HG03103 (cell line): ENCODE results near the gene HLA-DQB1.
"Not testable (repeated sequence)": the region's sequence is repeated elsewhere in the genome, so short reads cannot be mapped to it uniquely, and the experiment has no call there.

Experiments
- ATAC-seq: cut with Tn5 transposase; IDR thresholded peaks from one replicate; pipeline ENCODE4 v1.9.1; 2021; ENCODE audit warnings: low read depth; ENCODE audit not compliant: unreplicated experiment

HLA-DQB1 gene

DNA sequence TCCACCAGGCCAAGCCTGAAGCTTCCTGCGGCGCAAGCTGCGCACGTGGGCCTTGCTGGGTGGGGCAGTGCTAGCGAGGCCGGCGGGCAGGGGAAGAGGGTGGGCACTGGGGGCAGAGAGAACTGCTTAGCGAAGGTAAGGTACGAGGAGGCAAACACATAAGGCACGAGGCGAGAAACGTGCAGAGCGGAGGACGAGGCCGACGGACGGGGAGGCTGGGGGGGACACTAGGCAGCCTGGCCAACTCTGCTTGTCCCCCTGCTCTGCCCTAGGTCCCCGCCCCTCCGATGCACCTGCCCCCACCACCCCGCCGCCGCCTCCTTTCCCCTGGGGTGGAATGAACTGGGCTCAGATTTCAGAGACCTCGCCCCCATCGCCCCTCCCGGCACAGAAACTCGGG is 2.1 kb downstream of the HLA-DQB1 start:
- ATAC-seq, result no peak

GRCh38 chr6:32662836-32663235 is 3.6 kb downstream of the HLA-DQB1 start:
- ATAC-seq, result no peak

GRCh38 chr6:32662099-32662498 is 4.4 kb downstream of the HLA-DQB1 start:
- ATAC-seq, result no peak

- ATAC-seq, result no peak
Measured at GRCh38 chr6:32659856-32660595, 6.4 kb downstream of the HLA-DQB1 start.

GRCh38 chr6:32658268-32658897 is 8.1 kb downstream of the HLA-DQB1 start:
- no peak for ATAC-seq

DNA sequence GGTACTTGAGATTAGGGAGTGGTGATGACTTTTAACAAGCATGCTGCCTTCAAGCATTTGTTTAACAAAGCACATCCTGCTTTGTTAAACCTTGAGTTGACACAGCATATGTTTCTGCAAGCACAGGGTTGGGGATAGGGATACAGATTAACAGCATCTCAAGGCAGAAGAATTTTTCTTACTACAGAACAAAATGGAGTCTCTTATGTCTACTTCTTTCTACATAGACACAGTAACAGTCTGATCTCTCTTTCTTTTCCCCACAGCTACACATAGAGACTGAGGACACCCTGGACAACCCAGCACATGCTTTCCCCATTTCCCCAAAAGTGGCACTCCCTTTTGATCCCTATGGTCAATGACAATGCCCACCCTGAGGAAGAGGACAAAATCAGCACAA is 8.6 kb downstream of the HLA-DQB1 start:
- ATAC-seq, result not testable (repeated sequence)

GRCh38 chr6:32657329-32657728 is 9.1 kb downstream of the HLA-DQB1 start:
- not testable (repeated sequence) for ATAC-seq

DNA sequence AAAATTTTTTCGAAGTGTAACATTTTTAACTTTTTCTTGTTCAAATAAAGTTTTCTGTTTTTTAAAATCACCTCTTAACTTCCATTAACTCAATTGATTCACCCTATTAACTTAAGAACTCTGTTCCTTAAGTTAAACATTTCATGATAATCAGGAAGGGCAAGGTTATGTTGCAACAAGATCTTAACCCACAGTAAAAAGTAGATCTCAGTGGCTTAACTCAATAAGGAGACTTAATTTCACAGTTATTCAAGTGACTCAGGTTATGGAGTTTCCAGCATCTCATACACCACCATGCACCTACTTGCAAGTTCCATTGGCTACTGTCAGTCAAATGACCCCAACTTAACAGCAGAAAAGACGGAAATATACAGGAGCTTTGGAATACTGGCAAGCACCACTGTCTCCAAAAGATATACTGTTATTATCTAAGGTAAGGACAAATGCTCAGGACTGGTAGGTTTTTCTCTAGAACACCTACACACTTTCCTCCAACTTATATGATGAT is 11.2 kb downstream of the HLA-DQB1 start:
- no peak for ATAC-seq

DNA sequence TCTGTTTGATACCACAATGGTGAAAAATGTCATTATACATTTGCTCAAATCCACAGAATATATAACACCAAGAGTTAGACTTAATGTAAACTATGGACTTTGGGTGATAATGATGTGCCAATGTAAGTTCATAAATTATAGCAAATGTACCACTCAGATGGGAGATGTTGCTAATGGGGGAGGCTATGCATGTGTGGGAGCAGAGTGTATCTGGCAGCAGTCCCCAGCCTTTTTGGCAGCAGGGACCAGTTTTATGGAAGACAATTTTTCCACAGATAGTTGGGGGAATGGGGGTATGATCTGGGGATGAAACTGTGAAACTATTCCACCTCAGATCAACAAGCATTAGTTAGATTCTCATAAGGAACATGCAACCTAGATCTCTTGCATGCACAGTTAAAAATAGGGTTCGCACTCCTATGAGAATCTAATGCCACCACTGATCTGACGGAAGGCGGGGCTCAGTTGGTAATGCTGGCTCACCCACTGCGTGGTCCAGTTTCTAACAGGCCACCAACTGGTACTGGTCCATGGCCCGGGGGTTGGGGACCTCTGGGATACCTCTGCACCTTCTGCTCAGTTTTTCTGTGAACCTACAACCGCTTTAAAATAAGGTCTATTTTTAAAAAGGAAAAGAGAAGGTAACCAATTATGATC is 21.3 kb downstream of the HLA-DQB1 start:
- ATAC-seq, result no peak

- ATAC-seq, result no peak
Measured at GRCh38 chr6:32643904-32644303, 22.6 kb downstream of the HLA-DQB1 start.

GRCh38 chr6:32642720-32643106 is 23.7 kb downstream of the HLA-DQB1 start:
- ATAC-seq, result no peak

- not testable (repeated sequence) for ATAC-seq
Measured at GRCh38 chr6:32641785-32642719, 24.4 kb downstream of the HLA-DQB1 start.

- no peak for ATAC-seq
Measured at GRCh38 chr6:32641122-32641521, 25.3 kb downstream of the HLA-DQB1 start.

- no peak for ATAC-seq
Measured at GRCh38 chr6:32639440-32640394, 26.7 kb downstream of the HLA-DQB1 start.

DNA sequence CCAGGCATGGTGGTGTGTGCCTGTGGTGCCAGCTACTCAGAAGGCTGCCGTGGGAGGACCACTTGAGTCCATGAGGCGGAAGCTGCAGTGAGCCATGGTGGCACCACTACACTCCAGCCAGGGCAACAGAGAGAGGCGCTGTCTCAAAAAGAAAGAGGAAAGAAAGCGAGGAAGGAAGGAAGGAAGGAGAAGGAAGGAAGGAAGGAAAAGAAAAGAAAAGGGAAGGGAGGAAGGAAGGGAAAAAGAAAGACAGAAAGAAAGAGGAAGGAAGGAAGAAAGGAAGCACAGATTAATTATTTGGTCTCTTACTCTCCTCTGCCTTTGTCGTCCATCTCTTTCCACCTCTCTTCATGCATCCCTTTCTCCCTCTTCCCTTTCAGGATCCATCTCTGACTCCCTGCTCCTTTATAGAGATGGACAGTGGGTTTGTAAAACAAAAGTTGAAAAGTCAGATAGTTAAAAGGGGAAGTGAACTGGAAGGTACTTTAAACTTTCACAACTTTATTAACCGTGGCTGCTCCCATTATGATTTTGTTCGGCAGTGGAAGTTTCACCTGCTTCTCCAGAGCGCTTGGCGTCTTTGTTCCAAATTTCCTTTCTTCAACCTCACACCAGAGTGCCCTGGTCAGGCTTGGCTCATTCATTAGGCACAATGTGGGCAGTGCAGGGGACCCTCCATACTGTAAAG is 27.8 kb downstream of the HLA-DQB1 start:
- no peak for ATAC-seq

DNA sequence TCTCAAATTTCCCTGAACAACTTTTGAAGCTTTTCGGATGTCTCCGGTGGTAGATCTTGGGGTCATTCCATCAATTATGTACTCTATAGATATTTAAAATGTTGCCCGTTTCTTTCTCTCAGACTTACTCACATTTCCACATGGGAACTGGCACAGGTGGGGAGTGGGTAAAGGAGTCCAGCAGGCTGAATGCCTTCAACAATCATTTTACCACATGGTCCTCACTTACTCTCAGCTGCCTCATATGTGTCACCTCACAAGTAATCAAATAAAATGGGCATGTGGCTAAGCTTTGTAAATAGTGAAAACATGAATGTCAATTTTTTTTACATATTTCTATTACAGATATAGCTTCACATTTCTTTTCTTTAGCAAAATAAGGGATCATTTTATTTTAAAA is 28.6 kb downstream of the HLA-DQB1 start:
- ATAC-seq, result no peak

DNA sequence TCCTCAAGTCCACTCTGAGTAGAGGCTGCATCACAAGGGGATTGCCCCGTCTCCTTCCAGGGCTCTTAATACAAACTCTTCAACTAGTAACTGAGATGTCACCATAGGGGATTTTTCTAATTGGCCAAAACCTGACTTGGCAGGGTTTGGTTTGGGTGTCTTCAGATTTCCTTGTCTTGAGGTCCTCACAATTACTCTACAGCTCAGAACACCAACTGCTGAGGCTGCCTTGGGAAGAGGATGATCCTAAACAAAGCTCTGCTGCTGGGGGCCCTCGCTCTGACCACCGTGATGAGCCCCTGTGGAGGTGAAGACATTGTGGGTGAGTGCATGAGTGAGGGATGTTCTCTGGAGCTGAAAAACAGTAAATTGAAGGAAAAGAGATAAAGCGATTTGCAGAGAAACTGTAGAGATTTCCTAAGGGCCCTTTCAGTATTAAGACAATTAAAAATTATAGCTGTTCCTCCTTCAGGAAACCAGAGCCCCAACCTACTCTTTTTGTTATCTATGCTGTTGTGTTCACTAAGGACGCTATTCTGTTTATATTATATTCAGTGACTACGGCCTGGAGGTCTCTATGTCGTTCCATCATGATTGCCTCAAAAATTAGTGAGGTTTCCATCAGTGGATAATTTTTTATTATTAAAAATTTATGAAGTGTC is 29.1 kb downstream of the HLA-DQB1 start, which contains the start of gene HLA-DQA1:
HLA-DQA1 (plus strand) TSS at position 188 of the 662 bp plus-strand sequence; CDS start at position 241, 53 bp downstream.
- peak; percentile 56 for ATAC-seq

DNA sequence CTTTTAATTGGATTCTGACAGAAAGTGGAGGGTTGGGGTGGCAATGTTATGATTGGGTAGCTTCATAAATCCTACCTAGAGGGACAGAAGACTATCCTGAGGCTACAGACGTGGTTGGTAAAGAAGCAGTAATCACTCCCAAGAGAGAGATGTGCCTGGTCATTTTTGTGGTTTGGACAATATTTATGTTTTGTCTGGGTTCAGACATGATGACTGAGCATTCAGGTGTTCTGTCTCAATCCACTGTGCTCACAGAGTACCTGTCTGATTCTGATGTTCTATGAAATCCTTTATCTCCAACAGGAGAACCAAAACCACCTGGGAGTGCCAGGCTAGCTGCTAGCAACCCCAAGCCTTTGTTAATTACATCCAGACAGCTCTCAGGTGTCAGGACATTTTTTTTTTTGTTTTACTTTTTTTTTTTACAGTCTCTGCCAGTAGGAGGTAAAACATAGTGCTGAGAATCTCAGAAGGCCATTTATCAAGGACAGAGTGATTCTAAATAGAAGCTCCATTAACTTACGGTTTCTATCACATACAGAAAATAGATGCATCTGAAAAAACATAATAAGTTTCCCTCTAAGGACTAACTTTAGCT is 30.8 kb downstream of the HLA-DQB1 start:
- no peak for ATAC-seq
